WTC11 (cell line): ENCODE measurements around the gene MAML2. TPM values are rescaled to one million over a fixed set of nuclear protein-coding genes. Genes with fewer than 3 reads are reported as not detected.
A peak's percentile ranks its signal among the peaks of the same experiment; 100 is the strongest.

Experiments
- ATAC-seq: fragments of 200-7000 bp; cut with Tn5 transposase; 2 replicates; pipeline ENCODE4 v1.10.0; 2021; ENCODE audit warnings: mild to moderate bottlenecking, moderate library complexity
- CTCF ChIA-PET: fragments of 300-600 bp; sonication (Branson Sonifier 250); formaldehyde crosslinking; loops from one replicate; lab custom pipeline; 2021; ENCODE audit warnings: antibody characterized with exemption; lab: Charles Lee
- POLR2A ChIA-PET: fragments of 350-600 bp; sonication (Branson Sonifier 250); formaldehyde crosslinking; loops from one replicate; lab custom pipeline; 2021; ENCODE audit warnings: antibody characterized with exemption; lab: Charles Lee
- DNase-seq: peaks from one replicate; pipeline ENCODE4 v3.0.0; 2021; ENCODE audit warnings: low spot score
- H3K27ac Mint-ChIP-seq: 2 replicates; pipeline ENCODE4 v1.8.0; 2021; ENCODE audit warnings: mixed read lengths
- H3K27me3 Mint-ChIP-seq: 2 replicates; pipeline ENCODE4 v1.8.0; 2021; ENCODE audit warnings: low read depth, mild to moderate bottlenecking, moderate library complexity, mixed read lengths
- H3K36me3 Mint-ChIP-seq: 2 replicates; pipeline ENCODE4 v1.8.0; 2021; ENCODE audit warnings: mixed read lengths
- H3K4me1 Mint-ChIP-seq: 2 replicates; pipeline ENCODE4 v1.8.0; 2022; ENCODE audit warnings: mixed read lengths
- H3K4me3 Mint-ChIP-seq: 2 replicates; pipeline ENCODE4 v1.8.0; 2021; ENCODE audit warnings: mild to moderate bottlenecking, moderate library complexity, mixed read lengths
- H3K9me3 Mint-ChIP-seq: 2 replicates; pipeline ENCODE4 v1.8.0; 2021; ENCODE audit warnings: mixed read lengths
- FOXJ3 ChIP-seq: sonication (generic); formaldehyde crosslinking; IDR thresholded peaks from 2 replicates; pipeline ENCODE4 v1.9.0; 2021; ENCODE audit warnings: missing genetic modification reagents, mild to moderate bottlenecking, borderline replicate concordance
- HMGA2 ChIP-seq: fragments of 250-450 bp; sonication (Bioruptor Pico); IDR thresholded peaks from 2 replicates; pipeline ENCODE4 v1.4.0; 2021; ENCODE audit warnings: mild to moderate bottlenecking, moderate library complexity
- MXD4 ChIP-seq: fragments of 250-450 bp; sonication (Bioruptor Pico); IDR thresholded peaks from 2 replicates; pipeline ENCODE4 v1.8.0; 2021; ENCODE audit warnings: mild to moderate bottlenecking, moderate library complexity, borderline replicate concordance
- NFYB ChIP-seq: sonication (generic); formaldehyde crosslinking; conservative IDR thresholded peaks from 2 replicates; pipeline ENCODE4 v1.8.0; 2022; ENCODE audit warnings: low read depth, missing genetic modification reagents
- NR2C2 ChIP-seq: sonication (generic); formaldehyde crosslinking; IDR thresholded peaks from 2 replicates; pipeline ENCODE4 v1.8.0; 2022; ENCODE audit warnings: mild to moderate bottlenecking, missing genetic modification reagents
- RELA ChIP-seq: sonication (generic); formaldehyde crosslinking; IDR thresholded peaks from 2 replicates; pipeline ENCODE4 v1.8.1; 2022; ENCODE audit warnings: missing genetic modification reagents, mild to moderate bottlenecking, borderline replicate concordance
- ZNF396 ChIP-seq: fragments of 250-450 bp; sonication (Bioruptor Pico); IDR thresholded peaks from 2 replicates; pipeline ENCODE4 v1.8.0; 2021; ENCODE audit warnings: mild to moderate bottlenecking, moderate library complexity, borderline replicate concordance
- total RNA-seq: library from RNA; stranded (reverse); gene quantifications from 3 replicates; pipeline ENCODE4 v1.2.3, GENCODE V29; 2021
- TF ChIP-seq, protein P1 (sequence below): fragments of 250-450 bp; sonication (Bioruptor Pico); IDR thresholded peaks from 2 replicates; pipeline ENCODE4 v2.1.2; 2022; ENCODE audit warnings: mild to moderate bottlenecking, moderate library complexity
- TF ChIP-seq, protein P2 (sequence below): fragments of 250-450 bp; sonication (Bioruptor Pico); IDR thresholded peaks from 2 replicates; pipeline ENCODE4 v1.9.0; 2021; ENCODE audit warnings: mild to moderate bottlenecking, borderline replicate concordance
- TF ChIP-seq, protein P3 (sequence below): sonication (generic); formaldehyde crosslinking; IDR thresholded peaks from 2 replicates; pipeline ENCODE4 v1.8.0; 2022; ENCODE audit warnings: mild to moderate bottlenecking, missing genetic modification reagents
- TF ChIP-seq, protein P4 (sequence below): sonication (generic); formaldehyde crosslinking; IDR thresholded peaks from 2 replicates; pipeline ENCODE4 v1.8.1; 2022; ENCODE audit warnings: mild to moderate bottlenecking, missing genetic modification reagents, moderate library complexity, borderline replicate concordance
- TF ChIP-seq, protein P5 (sequence below): sonication (generic); formaldehyde crosslinking; IDR thresholded peaks from 2 replicates; pipeline ENCODE4 v1.8.0; 2022; ENCODE audit warnings: mild to moderate bottlenecking, missing genetic modification reagents

The MAML2 gene
- total RNA-seq, 1 experiment from 2014 or later = 8.1 TPM

DNA sequence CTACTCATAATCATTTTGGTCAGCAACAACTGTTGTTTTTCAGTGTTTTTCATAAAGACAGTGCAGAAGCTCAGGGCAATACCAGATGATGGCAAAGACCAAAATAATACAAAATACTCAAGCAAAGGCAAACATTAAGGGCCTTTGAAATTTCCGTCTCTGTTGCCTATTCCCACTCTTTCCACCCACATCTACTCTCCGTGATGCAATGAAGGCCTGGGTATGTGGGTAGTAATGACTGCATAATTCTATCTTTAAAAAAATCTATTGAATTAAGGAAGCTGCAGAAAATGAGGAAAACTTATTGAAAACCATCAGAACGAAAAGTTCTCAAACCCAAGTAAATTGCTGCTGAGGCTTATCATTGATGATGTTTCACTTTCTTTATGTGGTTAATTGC lies 203.3 kb downstream of the MAML2 start (continued):
- TF ChIP-seq, protein P1, sequence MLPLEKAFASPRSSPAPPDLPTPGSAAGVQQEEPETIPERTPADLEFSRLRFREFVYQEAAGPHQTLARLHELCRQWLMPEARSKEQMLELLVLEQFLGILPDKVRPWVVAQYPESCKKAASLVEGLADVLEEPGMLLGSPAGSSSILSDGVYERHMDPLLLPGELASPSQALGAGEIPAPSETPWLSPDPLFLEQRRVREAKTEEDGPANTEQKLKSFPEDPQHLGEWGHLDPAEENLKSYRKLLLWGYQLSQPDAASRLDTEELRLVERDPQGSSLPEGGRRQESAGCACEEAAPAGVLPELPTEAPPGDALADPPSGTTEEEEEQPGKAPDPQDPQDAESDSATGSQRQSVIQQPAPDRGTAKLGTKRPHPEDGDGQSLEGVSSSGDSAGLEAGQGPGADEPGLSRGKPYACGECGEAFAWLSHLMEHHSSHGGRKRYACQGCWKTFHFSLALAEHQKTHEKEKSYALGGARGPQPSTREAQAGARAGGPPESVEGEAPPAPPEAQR (CRISPR knock-in tag) = no peak
- no peak for TF ChIP-seq MXD4

DNA sequence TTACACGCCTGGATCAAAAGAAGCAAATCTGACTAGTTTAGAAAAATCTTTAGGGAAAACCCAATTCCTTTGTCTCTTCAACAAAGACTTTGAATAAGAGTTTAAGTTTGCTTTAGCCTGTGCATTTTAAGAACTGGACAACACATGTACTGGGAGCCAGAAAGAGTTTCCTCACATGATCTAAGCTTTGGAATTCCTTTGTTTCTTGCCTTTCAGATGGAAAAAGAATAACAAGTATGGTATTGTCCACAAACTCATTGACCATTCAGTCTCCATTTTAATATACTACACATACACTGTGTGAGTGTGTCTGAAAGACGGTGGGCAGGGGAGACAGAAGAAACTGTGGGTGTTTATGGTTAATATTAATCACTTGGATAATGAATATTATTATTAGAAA lies 205.6 kb downstream of the MAML2 start:
- CTCF ChIA-PET = interaction anchor here (1.4 kb wide), 1 partner anchor 206 kb away, joined by 3 read pairs; the partner anchor contains the start of gene MAML2
- DNase-seq (no peak), ATAC-seq (no peak)
- POLR2A ChIA-PET = no interaction called here
- H3K36me3 Mint-ChIP-seq = no peaks in the 10 kb centered on the region
- no peak overlapping the region for H3K4me3 Mint-ChIP-seq
- H3K9me3 Mint-ChIP-seq = 0 out of 2 replicates have a peak, but pooled peaks cover 3% of the 10 kb centered on the region
- TF ChIP-seq FOXJ3 (CRISPR knock-in tag) (no peak), HMGA2 (CRISPR knock-in tag) (peak; percentile 89), NFYB (no peak)
- TF ChIP-seq, protein P2, sequence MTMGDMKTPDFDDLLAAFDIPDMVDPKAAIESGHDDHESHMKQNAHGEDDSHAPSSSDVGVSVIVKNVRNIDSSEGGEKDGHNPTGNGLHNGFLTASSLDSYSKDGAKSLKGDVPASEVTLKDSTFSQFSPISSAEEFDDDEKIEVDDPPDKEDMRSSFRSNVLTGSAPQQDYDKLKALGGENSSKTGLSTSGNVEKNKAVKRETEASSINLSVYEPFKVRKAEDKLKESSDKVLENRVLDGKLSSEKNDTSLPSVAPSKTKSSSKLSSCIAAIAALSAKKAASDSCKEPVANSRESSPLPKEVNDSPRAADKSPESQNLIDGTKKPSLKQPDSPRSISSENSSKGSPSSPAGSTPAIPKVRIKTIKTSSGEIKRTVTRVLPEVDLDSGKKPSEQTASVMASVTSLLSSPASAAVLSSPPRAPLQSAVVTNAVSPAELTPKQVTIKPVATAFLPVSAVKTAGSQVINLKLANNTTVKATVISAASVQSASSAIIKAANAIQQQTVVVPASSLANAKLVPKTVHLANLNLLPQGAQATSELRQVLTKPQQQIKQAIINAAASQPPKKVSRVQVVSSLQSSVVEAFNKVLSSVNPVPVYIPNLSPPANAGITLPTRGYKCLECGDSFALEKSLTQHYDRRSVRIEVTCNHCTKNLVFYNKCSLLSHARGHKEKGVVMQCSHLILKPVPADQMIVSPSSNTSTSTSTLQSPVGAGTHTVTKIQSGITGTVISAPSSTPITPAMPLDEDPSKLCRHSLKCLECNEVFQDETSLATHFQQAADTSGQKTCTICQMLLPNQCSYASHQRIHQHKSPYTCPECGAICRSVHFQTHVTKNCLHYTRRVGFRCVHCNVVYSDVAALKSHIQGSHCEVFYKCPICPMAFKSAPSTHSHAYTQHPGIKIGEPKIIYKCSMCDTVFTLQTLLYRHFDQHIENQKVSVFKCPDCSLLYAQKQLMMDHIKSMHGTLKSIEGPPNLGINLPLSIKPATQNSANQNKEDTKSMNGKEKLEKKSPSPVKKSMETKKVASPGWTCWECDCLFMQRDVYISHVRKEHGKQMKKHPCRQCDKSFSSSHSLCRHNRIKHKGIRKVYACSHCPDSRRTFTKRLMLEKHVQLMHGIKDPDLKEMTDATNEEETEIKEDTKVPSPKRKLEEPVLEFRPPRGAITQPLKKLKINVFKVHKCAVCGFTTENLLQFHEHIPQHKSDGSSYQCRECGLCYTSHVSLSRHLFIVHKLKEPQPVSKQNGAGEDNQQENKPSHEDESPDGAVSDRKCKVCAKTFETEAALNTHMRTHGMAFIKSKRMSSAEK (CRISPR knock-in tag) = no peak
- TF ChIP-seq, all 79 proteins: peak for 1
- Mint-ChIP-seq H3K27me3 (no peaks in the 10 kb centered on the region), H3K4me1 (peaks cover 33% of the 10 kb centered on the region), H3K27ac (peak overlapping the region; percentile 94)

DNA sequence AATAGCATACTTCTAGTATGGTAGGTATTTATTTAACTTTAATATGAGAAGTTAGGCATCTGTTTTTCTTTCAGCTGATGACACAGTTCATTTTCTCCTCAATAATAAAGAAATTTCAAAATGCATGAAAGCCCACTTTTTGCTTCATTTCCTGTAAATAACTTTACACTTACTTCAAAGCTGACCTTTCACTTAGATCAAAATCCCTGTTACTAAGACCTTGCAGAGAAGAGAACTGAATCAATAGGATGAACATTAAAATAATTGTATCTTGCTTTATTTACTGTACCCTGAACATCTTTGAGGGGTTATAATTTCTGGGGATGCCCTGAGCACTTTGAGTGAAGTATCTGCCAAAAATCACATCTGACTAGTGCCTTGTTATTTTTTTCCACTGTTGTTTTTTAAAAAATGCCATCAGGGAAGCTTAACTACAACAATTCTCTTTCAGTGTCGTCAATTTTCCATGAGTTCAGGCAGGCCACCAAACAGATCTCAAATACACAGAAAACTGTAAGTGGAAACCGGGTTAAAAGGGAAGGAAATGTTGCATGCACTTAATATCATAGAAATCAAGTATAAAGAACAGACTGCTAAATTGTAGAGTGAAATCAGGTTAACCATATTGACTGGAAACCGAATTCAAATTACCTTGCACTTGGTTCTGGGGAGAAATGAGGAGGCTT lies 206.2 kb downstream of the MAML2 start:
- no peak for ATAC-seq
- POLR2A ChIA-PET = no interaction called here
- Mint-ChIP-seq H3K27ac (peak overlapping the region; percentile 94), H3K4me3 (no peak overlapping the region), H3K36me3 (no peaks in the 10 kb centered on the region), H3K4me1 (peaks cover 31% of the 10 kb centered on the region), H3K27me3 (no peaks in the 10 kb centered on the region), H3K9me3 (0 out of 2 replicates have a peak, but pooled peaks cover 3% of the 10 kb centered on the region)
- CTCF ChIA-PET = interaction anchor here (1.4 kb wide), 1 partner anchor 206 kb away, joined by 3 read pairs; the partner anchor contains the start of gene MAML2
- TF ChIP-seq RELA (CRISPR knock-in tag) = no peak
- TF ChIP-seq, protein P3, sequence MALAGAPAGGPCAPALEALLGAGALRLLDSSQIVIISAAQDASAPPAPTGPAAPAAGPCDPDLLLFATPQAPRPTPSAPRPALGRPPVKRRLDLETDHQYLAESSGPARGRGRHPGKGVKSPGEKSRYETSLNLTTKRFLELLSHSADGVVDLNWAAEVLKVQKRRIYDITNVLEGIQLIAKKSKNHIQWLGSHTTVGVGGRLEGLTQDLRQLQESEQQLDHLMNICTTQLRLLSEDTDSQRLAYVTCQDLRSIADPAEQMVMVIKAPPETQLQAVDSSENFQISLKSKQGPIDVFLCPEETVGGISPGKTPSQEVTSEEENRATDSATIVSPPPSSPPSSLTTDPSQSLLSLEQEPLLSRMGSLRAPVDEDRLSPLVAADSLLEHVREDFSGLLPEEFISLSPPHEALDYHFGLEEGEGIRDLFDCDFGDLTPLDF (CRISPR knock-in tag) = no peak
- TF ChIP-seq, protein P4, sequence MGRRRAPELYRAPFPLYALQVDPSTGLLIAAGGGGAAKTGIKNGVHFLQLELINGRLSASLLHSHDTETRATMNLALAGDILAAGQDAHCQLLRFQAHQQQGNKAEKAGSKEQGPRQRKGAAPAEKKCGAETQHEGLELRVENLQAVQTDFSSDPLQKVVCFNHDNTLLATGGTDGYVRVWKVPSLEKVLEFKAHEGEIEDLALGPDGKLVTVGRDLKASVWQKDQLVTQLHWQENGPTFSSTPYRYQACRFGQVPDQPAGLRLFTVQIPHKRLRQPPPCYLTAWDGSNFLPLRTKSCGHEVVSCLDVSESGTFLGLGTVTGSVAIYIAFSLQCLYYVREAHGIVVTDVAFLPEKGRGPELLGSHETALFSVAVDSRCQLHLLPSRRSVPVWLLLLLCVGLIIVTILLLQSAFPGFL (CRISPR knock-in tag) = no peak
- TF ChIP-seq, protein P5, sequence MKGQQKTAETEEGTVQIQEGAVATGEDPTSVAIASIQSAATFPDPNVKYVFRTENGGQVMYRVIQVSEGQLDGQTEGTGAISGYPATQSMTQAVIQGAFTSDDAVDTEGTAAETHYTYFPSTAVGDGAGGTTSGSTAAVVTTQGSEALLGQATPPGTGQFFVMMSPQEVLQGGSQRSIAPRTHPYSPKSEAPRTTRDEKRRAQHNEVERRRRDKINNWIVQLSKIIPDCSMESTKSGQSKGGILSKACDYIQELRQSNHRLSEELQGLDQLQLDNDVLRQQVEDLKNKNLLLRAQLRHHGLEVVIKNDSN (CRISPR knock-in tag) = no peak
- TF ChIP-seq NR2C2 (CRISPR knock-in tag) = no peak
- no peak for TF ChIP-seq ZNF396 (CRISPR knock-in tag)
- DNase-seq = no peak
